ENCODE results near the gene RAP2A.
A peak's percentile ranks its signal among the peaks of the same experiment; 100 is the strongest.

RAP2A gene

GRCh38 chr13:97493456-97493855, 59.5 kb downstream of the RAP2A start:
- no peak for DNase-seq (ENCODE audit: low spot score)

- DNase-seq (ENCODE audit: low spot score): no peak
Observed at GRCh38 chr13:97495678-97496077, 61.7 kb downstream of the RAP2A start.

- DNase-seq (ENCODE audit: low spot score): no peak
Observed at GRCh38 chr13:97496511-97496910, 62.5 kb downstream of the RAP2A start.

GRCh38 chr13:97497400-97497799, 63.4 kb downstream of the RAP2A start:
- DNase-seq (ENCODE audit: low spot score): no peak

- no peak for DNase-seq (ENCODE audit: low spot score)
Observed at GRCh38 chr13:97498419-97498818, 64.5 kb downstream of the RAP2A start.

GRCh38 chr13:97499181-97499580, 65.2 kb downstream of the RAP2A start:
- no peak for DNase-seq (ENCODE audit: low spot score)

- DNase-seq (ENCODE audit: low spot score): no peak
Observed at GRCh38 chr13:97502181-97502580, 68.2 kb downstream of the RAP2A start.

- no peak for DNase-seq (ENCODE audit: low spot score)
Observed at GRCh38 chr13:97502706-97503105, 68.7 kb downstream of the RAP2A start.

GRCh38 chr13:97505017-97505416, 71.0 kb downstream of the RAP2A start:
- DNase-seq (ENCODE audit: low spot score): no peak

GRCh38 chr13:97506511-97506910, 72.5 kb downstream of the RAP2A start:
- peak; percentile 12 for DNase-seq (ENCODE audit: low spot score)

- no peak for DNase-seq (ENCODE audit: low spot score)
Observed at GRCh38 chr13:97512732-97513131, 78.8 kb downstream of the RAP2A start.

- DNase-seq (ENCODE audit: low spot score): no peak
Observed at GRCh38 chr13:97515643-97516042, 81.7 kb downstream of the RAP2A start.

GRCh38 chr13:97517967-97518366, 84.0 kb downstream of the RAP2A start:
- no peak for DNase-seq (ENCODE audit: low spot score)

Small RNA genes within 50 kb of the gene (small RNA-seq; reads per million reads assigned to genes)
- gene AL442067.1: 0 reads per million in 2 experiments

Measured in SK-N-DZ (cell line).